IPS-20b (cell line): ENCODE results near the gene DDR1.

Source experiments
- H3K27ac ChIP-seq: one replicate; pipeline ENCODE4 v1.5.1; 2013; ENCODE audit warnings: low read length
- H3K27me3 ChIP-seq: 2 replicates; pipeline ENCODE4 v1.6.1; 2013; ENCODE audit warnings: mild to moderate bottlenecking, low read length, inconsistent platforms; ENCODE audit not compliant: insufficient read depth
- H3K36me3 ChIP-seq: 2 replicates; pipeline ENCODE4 v1.6.1; 2013; ENCODE audit warnings: low read depth, mild to moderate bottlenecking, inconsistent platforms, low read length, moderate library complexity; ENCODE audit not compliant: insufficient read depth
- H3K4me1 ChIP-seq: 2 replicates; pipeline ENCODE4 v1.6.1; 2013; ENCODE audit warnings: mild to moderate bottlenecking, control low read depth, inconsistent platforms, low read length, moderate library complexity; ENCODE audit not compliant: insufficient read depth
- H3K4me3 ChIP-seq: 2 replicates; pipeline ENCODE4 v1.5.1; 2013; ENCODE audit warnings: mild to moderate bottlenecking, low read length, inconsistent platforms
- H3K9ac ChIP-seq: 2 replicates; pipeline ENCODE4 v1.6.1; 2013; ENCODE audit warnings: low read depth, mild to moderate bottlenecking, inconsistent platforms, low read length, moderate library complexity
- H3K9me3 ChIP-seq: 2 replicates; pipeline ENCODE4 v1.6.1; 2013; ENCODE audit warnings: mild to moderate bottlenecking, low read depth, low read length, inconsistent platforms; ENCODE audit not compliant: insufficient read depth

Gene DDR1

GRCh38 chr6:30891450-30891723 lies 7.1 kb downstream of the DDR1 start:
- Histone ChIP-seq H3K27ac (no peak overlapping the region), H3K27me3 (no peaks in the 10 kb centered on the region), H3K9ac (no peak overlapping the region), H3K4me1 (peaks cover 9% of the 10 kb centered on the region; the same call in 1 of the 2 replicates), H3K36me3 (peaks cover 84% of the 10 kb centered on the region), H3K4me3 (no peak overlapping the region), H3K9me3 (no peaks in the 10 kb centered on the region)

GRCh38 chr6:30891816-30892538 lies 7.7 kb downstream of the DDR1 start:
- H3K9me3 ChIP-seq: no peaks in the 10 kb centered on the region
- no peak overlapping the region for H3K9ac ChIP-seq
- H3K4me1 ChIP-seq: peaks cover 5% of the 10 kb centered on the region; the same call in 1 of the 2 replicates
- no peak overlapping the region for H3K27ac ChIP-seq
- H3K4me3 ChIP-seq: no peak overlapping the region
- H3K27me3 ChIP-seq: no peaks in the 10 kb centered on the region
- peaks cover 90% of the 10 kb centered on the region for H3K36me3 ChIP-seq

GRCh38 chr6:30893001-30893591 lies 8.8 kb downstream of the DDR1 start:
- Histone ChIP-seq H3K9ac (no peak overlapping the region), H3K4me3 (no peak overlapping the region), H3K9me3 (no peaks in the 10 kb centered on the region), H3K27ac (no peak overlapping the region), H3K36me3 (peaks cover 99% of the 10 kb centered on the region), H3K27me3 (no peaks in the 10 kb centered on the region), H3K4me1 (0 out of 2 replicates have a peak, but pooled peaks cover 4% of the 10 kb centered on the region)

- Histone ChIP-seq H3K4me3 (no peak overlapping the region), H3K36me3 (peaks cover 99% of the 10 kb centered on the region), H3K9me3 (no peaks in the 10 kb centered on the region), H3K27me3 (no peaks in the 10 kb centered on the region), H3K4me1 (0 out of 2 replicates have a peak, but pooled peaks cover 4% of the 10 kb centered on the region), H3K9ac (no peak overlapping the region), H3K27ac (no peak overlapping the region)
These were observed 9.3 kb downstream of the DDR1 start for GRCh38 chr6:30893666-30894065.

GRCh38 chr6:30894381-30894780 lies 10.1 kb downstream of the DDR1 start:
- Histone ChIP-seq H3K36me3 (peaks cover 99% of the 10 kb centered on the region), H3K4me3 (no peak overlapping the region), H3K27me3 (no peaks in the 10 kb centered on the region), H3K27ac (no peak overlapping the region), H3K9me3 (no peaks in the 10 kb centered on the region), H3K9ac (no peak overlapping the region), H3K4me1 (0 out of 2 replicates have a peak, but pooled peaks cover 4% of the 10 kb centered on the region)

- Histone ChIP-seq H3K27me3 (no peaks in the 10 kb centered on the region), H3K4me3 (no peak overlapping the region), H3K36me3 (peaks cover 99% of the 10 kb centered on the region), H3K4me1 (0 out of 2 replicates have a peak, but pooled peaks cover 4% of the 10 kb centered on the region), H3K9me3 (no peaks in the 10 kb centered on the region), H3K9ac (no peak overlapping the region), H3K27ac (no peak overlapping the region)
These were observed 10.6 kb downstream of the DDR1 start for GRCh38 chr6:30894935-30895334.

- H3K4me3 ChIP-seq: no peak overlapping the region
- no peaks in the 10 kb centered on the region for H3K9me3 ChIP-seq
- H3K27me3 ChIP-seq: no peaks in the 10 kb centered on the region
- H3K9ac ChIP-seq: no peak overlapping the region
- H3K27ac ChIP-seq: no peak overlapping the region
- H3K4me1 ChIP-seq: 0 out of 2 replicates have a peak, but pooled peaks cover 4% of the 10 kb centered on the region
- peaks cover 99% of the 10 kb centered on the region for H3K36me3 ChIP-seq
These were observed 11.0 kb downstream of the DDR1 start for GRCh38 chr6:30895343-30895742.

GRCh38 chr6:30896541-30896940 lies 12.2 kb downstream of the DDR1 start:
- no peak overlapping the region for H3K4me3 ChIP-seq
- peaks cover 87% of the 10 kb centered on the region for H3K36me3 ChIP-seq
- no peak overlapping the region for H3K27ac ChIP-seq
- H3K27me3 ChIP-seq: no peaks in the 10 kb centered on the region
- 0 out of 2 replicates have a peak, but pooled peaks cover 4% of the 10 kb centered on the region for H3K4me1 ChIP-seq
- no peak overlapping the region for H3K9ac ChIP-seq
- no peaks in the 10 kb centered on the region for H3K9me3 ChIP-seq

- Histone ChIP-seq H3K36me3 (peaks cover 73% of the 10 kb centered on the region), H3K4me1 (no peaks in the 10 kb centered on the region), H3K9ac (no peak overlapping the region), H3K27me3 (no peaks in the 10 kb centered on the region), H3K27ac (no peak overlapping the region), H3K4me3 (no peak overlapping the region), H3K9me3 (no peaks in the 10 kb centered on the region)
These were observed 13.6 kb downstream of the DDR1 start for GRCh38 chr6:30897882-30898281.

- Histone ChIP-seq H3K9me3 (no peaks in the 10 kb centered on the region), H3K27me3 (no peaks in the 10 kb centered on the region), H3K36me3 (peaks cover 64% of the 10 kb centered on the region)
These were observed 14.5 kb downstream of the DDR1 start for GRCh38 chr6:30898750-30899360.

GRCh38 chr6:30900863-30901417 lies 16.6 kb downstream of the DDR1 start:
- Histone ChIP-seq H3K27me3 (no peaks in the 10 kb centered on the region), H3K4me3 (no peak overlapping the region), H3K27ac (no peak overlapping the region), H3K9ac (no peak overlapping the region), H3K36me3 (peaks cover 43% of the 10 kb centered on the region), H3K9me3 (no peaks in the 10 kb centered on the region), H3K4me1 (no peaks in the 10 kb centered on the region)

More at GRCh38 chr6:30898750-30899360, 14.5 kb downstream of the DDR1 start:
- Histone ChIP-seq H3K9ac (no peak overlapping the region), H3K4me3 (no peak overlapping the region), H3K4me1 (no peaks in the 10 kb centered on the region), H3K27ac (no peak overlapping the region)
